ENCODE data around the gene CACNA1D. TPM values are rescaled to one million over a fixed set of nuclear protein-coding genes. Genes with fewer than 3 reads are reported as not detected.

CACNA1D gene
- total RNA-seq, 1 experiment from 2014 or later = 1.1 TPM

DNA sequence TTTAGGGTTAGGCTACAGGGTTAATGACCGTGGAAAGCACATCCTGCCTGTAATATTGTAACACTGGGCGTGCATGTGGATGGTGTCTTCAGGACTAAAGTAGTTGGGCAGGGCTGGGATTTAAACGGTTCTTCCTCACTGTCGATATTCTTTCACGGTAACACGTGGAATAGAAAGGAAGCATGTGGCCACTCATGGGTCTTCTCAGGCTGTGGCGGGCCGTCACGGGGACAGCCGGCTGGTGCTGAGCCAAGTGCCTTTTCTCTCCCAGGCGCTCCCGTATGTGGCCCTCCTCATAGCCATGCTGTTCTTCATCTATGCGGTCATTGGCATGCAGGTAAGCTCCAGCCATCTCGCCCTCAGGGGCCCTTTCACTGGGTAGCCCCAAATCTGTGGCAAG lies 278.2 kb downstream of the CACNA1D start (continued):
- TF ChIP-seq EZH2 (IDR thresholded peaks at IDR 0.05) (no peak), ZFX (IDR thresholded peaks at IDR 0.05) (no peak), CBX3 (IDR thresholded peaks at IDR 0.05; ENCODE audit: low read depth) (no peak), ATF3 (IDR thresholded peaks at IDR 0.05) (no peak), ZNF274 (IDR thresholded peaks at IDR 0.05; ENCODE audit: low read depth, low read length) (no peak)

- Histone ChIP-seq H4K20me1 (ENCODE audit: insufficient read depth) (no peaks in the 10 kb centered on the region), H2AFZ (ENCODE audit: low read depth, low read length, poor library complexity, severe bottlenecking) (no peak overlapping the region), H3K27me3 (ENCODE audit: insufficient read depth, low read length) (peaks cover 18% of the 10 kb centered on the region), H3K9me3 (ENCODE audit: control insufficient read depth in 1 of 2, insufficient read depth in 1 of 2, low read depth in 1 of 2, low read length in 2 of 2) (no peaks in the 10 kb centered on the region), H3K4me1 (ENCODE audit: control insufficient read depth in 1 of 2, insufficient read depth in 2 of 2, low read length in 2 of 2) (no peaks in the 10 kb centered on the region), H3K36me3 (ENCODE audit: control insufficient read depth in 1 of 2, insufficient read depth in 2 of 2, low read length in 2 of 2) (no peaks in the 10 kb centered on the region), H3K9me2 (ENCODE audit: insufficient read depth) (no peaks in the 10 kb centered on the region), H3K9ac (ENCODE audit: low read length) (no peak overlapping the region), H3K4me2 (ENCODE audit: low read length) (no peak overlapping the region), H3K79me2 (ENCODE audit: insufficient read depth, low read length) (no peaks in the 10 kb centered on the region), H3K27ac (ENCODE audit: low read depth, low read length) (no peak overlapping the region), H3K4me3 (replicated peaks in 1 of 2; ENCODE audit: low read depth in 1 of 2, low read length in 2 of 2) (no peak overlapping the region)
- ChIA-PET POLR2A (no interaction called here), RAD21 (ENCODE audit: low non-redundant PET in 1 of 2, low total read pairs in 2 of 2, uncharacterized antibody in 2 of 2, unreplicated experiment in 2 of 2) (no interaction called here), CTCF (no interaction called here)
- no peak for TF ChIP-seq SIN3A (IDR thresholded peaks at IDR 0.05; ENCODE audit: low read depth)
- TF ChIP-seq, protein P1, sequence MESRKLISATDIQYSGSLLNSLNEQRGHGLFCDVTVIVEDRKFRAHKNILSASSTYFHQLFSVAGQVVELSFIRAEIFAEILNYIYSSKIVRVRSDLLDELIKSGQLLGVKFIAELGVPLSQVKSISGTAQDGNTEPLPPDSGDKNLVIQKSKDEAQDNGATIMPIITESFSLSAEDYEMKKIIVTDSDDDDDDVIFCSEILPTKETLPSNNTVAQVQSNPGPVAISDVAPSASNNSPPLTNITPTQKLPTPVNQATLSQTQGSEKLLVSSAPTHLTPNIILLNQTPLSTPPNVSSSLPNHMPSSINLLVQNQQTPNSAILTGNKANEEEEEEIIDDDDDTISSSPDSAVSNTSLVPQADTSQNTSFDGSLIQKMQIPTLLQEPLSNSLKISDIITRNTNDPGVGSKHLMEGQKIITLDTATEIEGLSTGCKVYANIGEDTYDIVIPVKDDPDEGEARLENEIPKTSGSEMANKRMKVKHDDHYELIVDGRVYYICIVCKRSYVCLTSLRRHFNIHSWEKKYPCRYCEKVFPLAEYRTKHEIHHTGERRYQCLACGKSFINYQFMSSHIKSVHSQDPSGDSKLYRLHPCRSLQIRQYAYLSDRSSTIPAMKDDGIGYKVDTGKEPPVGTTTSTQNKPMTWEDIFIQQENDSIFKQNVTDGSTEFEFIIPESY (IDR thresholded peaks at IDR 0.05; ENCODE audit: extremely low read depth, insufficient replicate concordance, low read length) = no peak
- TF ChIP-seq POLR2A (IDR thresholded peaks at IDR 0.05; ENCODE audit: borderline replicate concordance, extremely low read depth, insufficient read depth, insufficient read length) = no peak
- no peak for TF ChIP-seq EZH2phosphoT487 (IDR thresholded peaks at IDR 0.05; ENCODE audit: borderline replicate concordance)
- no peak for TF ChIP-seq TCF7L2 (IDR thresholded peaks at IDR 0.05; ENCODE audit: borderline replicate concordance, extremely low read depth, insufficient read depth, insufficient read length)
- TF ChIP-seq, protein P2, sequence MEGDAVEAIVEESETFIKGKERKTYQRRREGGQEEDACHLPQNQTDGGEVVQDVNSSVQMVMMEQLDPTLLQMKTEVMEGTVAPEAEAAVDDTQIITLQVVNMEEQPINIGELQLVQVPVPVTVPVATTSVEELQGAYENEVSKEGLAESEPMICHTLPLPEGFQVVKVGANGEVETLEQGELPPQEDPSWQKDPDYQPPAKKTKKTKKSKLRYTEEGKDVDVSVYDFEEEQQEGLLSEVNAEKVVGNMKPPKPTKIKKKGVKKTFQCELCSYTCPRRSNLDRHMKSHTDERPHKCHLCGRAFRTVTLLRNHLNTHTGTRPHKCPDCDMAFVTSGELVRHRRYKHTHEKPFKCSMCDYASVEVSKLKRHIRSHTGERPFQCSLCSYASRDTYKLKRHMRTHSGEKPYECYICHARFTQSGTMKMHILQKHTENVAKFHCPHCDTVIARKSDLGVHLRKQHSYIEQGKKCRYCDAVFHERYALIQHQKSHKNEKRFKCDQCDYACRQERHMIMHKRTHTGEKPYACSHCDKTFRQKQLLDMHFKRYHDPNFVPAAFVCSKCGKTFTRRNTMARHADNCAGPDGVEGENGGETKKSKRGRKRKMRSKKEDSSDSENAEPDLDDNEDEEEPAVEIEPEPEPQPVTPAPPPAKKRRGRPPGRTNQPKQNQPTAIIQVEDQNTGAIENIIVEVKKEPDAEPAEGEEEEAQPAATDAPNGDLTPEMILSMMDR (IDR thresholded peaks at IDR 0.05 in 2 of 3, conservative IDR thresholded peaks at IDR 0.05 in 1 of 3; ENCODE audit: borderline replicate concordance in 1 of 3, insufficient read depth in 1 of 3, low read depth in 2 of 3, low read length in 2 of 3) = no peak
- TF ChIP-seq RAD21 (IDR thresholded peaks at IDR 0.05; ENCODE audit: low read depth) = no peak
- TF ChIP-seq FOSL1 (IDR thresholded peaks at IDR 0.05; ENCODE audit: low read depth) = no peak
- TF ChIP-seq ELF1 (IDR thresholded peaks at IDR 0.05; ENCODE audit: borderline replicate concordance, low read depth) = no peak
- TF ChIP-seq YY1 (IDR thresholded peaks at IDR 0.05; ENCODE audit: extremely low read depth, insufficient replicate concordance, low read depth, low read length) = no peak
- no peak for TF ChIP-seq CEBPB (IDR thresholded peaks at IDR 0.05; ENCODE audit: low read depth)
- TF ChIP-seq EGR1 (IDR thresholded peaks at IDR 0.05; ENCODE audit: low read depth) = no peak
- DNase-seq (ENCODE audit: low read depth, low spot score) (no peak), ATAC-seq (no peak)
- BruUV-seq (replicated peaks) = no TSS peak
- intact Hi-C loops (cut with micrococcal nuclease) = no loop called here
These were observed 278.6 kb downstream of the CACNA1D start for GRCh38 chr3:53773021-53773436.

All from HCT116 (cell line).